K562 (cell line): Measurements from ENCODE around the gene TRIM38. TPM values are rescaled to one million over a fixed set of nuclear protein-coding genes. Genes with fewer than 3 reads are reported as not detected.

Experiments used
- CAMTA2 ChIP-seq: fragments of 250-450 bp; sonication (Bioruptor Pico); conservative IDR thresholded peaks from 2 replicates; pipeline ENCODE4 v1.5.1; 2022
- NELFE ChIP-seq: IDR thresholded peaks from 2 replicates; pipeline ENCODE4 v1.6.1; 2011; ENCODE audit warnings: mild to moderate bottlenecking; ENCODE audit not compliant: insufficient read depth, insufficient read length
- NONO ChIP-seq, 2 experiments: fragments of 200-400 bp in 1 of 2; fragments of 450-650 bp in 1 of 2; formaldehyde crosslinking in 1 of 2; IDR thresholded peaks; 2 replicates each; pipeline ENCODE4 v1.6.1; 2017; ENCODE audit warnings: low read depth in 2 of 2, mild to moderate bottlenecking in 2 of 2, moderate library complexity in 2 of 2, low read length in 1 of 2
- NR3C1 ChIP-seq: sonication (generic); formaldehyde crosslinking; IDR thresholded peaks from 2 replicates; pipeline ENCODE4 v1.8.1; 2022; ENCODE audit warnings: missing genetic modification reagents
- POU5F1 ChIP-seq: fragments of 150-350 bp; IDR thresholded peaks from 2 replicates; pipeline ENCODE4 v1.6.1; 2014; ENCODE audit warnings: borderline replicate concordance, low read length, low read depth, mild to moderate bottlenecking; ENCODE audit not compliant: partially characterized antibody
- TFAM ChIP-seq: fragments of 250-450 bp; sonication (Bioruptor Pico); conservative IDR thresholded peaks from 2 replicates; pipeline ENCODE4 v1.5.0; 2021; ENCODE audit warnings: mild to moderate bottlenecking, moderate library complexity
- XRCC3 ChIP-seq: fragments of 450-650 bp; IDR thresholded peaks from 2 replicates; pipeline ENCODE4 v1.6.1; 2017; ENCODE audit warnings: mild to moderate bottlenecking, moderate library complexity
- ZEB2 ChIP-seq: fragments of 450-650 bp; IDR thresholded peaks from 2 replicates; pipeline ENCODE4 v1.6.1; 2016
- ZNF232 ChIP-seq: sonication (generic); formaldehyde crosslinking; IDR thresholded peaks from 2 replicates; pipeline ENCODE4 v1.8.0; 2022; ENCODE audit warnings: mild to moderate bottlenecking, missing genetic modification reagents
- ZNF24 ChIP-seq: fragments of 450-650 bp; IDR thresholded peaks from 2 replicates; pipeline ENCODE4 v1.6.1; 2016
- ZNF3 ChIP-seq: fragments of 250-450 bp; sonication (Bioruptor Pico); IDR thresholded peaks from 2 replicates; pipeline ENCODE4 v1.5.0; 2021; ENCODE audit warnings: mild to moderate bottlenecking, moderate library complexity
- ZNF764 ChIP-seq: fragments of 250-450 bp; sonication (Bioruptor Pico); IDR thresholded peaks from 2 replicates; pipeline ENCODE4 v1.4.0; 2020; ENCODE audit warnings: low read depth, mild to moderate bottlenecking, moderate library complexity
- polyA plus RNA-seq, 8 experiments: library from polyadenylated mRNA; depleted of rRNA in 4 of 8; stranded (reverse) in 5 of 8; unstranded in 3 of 8; fragments of >200 nt; fragmentation: Nextera tagmentation in 2 of 8; fragmentation: Illumina TruSeq in 1 of 8; extraction: Ambion mirVana in 2 of 8; extraction: Trizol in 1 of 8; gene quantifications; 2 replicates each; pipeline versions ENCODE4 v1.2.1 to v1.2.3, GENCODE V29; 2011 to 2014; ENCODE audit warnings: inconsistent platforms in 1 of 8, missing spikeins in 1 of 8
- total RNA-seq, 7 experiments: library from RNA; depleted of rRNA in 6 of 7; stranded (reverse); fragments of >200 nt in 6 of 7; fragmentation: Illumina TruSeq in 2 of 7; extraction: Trizol in 2 of 7; gene quantifications; 2 replicates each; pipeline versions ENCODE4 v1.2.1 to v1.2.3, GENCODE V29; 2011 to 2021; ENCODE audit warnings: low replicate concordance in 1 of 7
- TF ChIP-seq, protein P1 (sequence below), 3 experiments: IDR thresholded peaks in 2 of 3; conservative IDR thresholded peaks in 1 of 3; 2 replicates each; pipeline ENCODE4 v1.5.1; 2011 to 2012; ENCODE audit warnings: low read length in 3 of 3, mild to moderate bottlenecking in 3 of 3, control low read depth in 2 of 3, improper control_type of control experiment in 1 of 3, inconsistent platforms in 1 of 3, low read depth in 1 of 3, mixed read lengths in 1 of 3, moderate library complexity in 1 of 3; ENCODE audit not compliant: insufficient read depth in 2 of 3
- TF ChIP-seq, protein P2 (sequence below), 2 experiments: fragments of 250-450 bp in 1 of 2; fragments of 450-650 bp in 1 of 2; sonication (Bioruptor Pico) in 1 of 2; IDR thresholded peaks; 2 replicates each; pipeline versions ENCODE4 v1.6.1 to v1.8.0; 2016 to 2021; ENCODE audit warnings: mild to moderate bottlenecking in 2 of 2, moderate library complexity in 2 of 2, missing compliant biosample characterization in 1 of 2, missing genetic modification characterization in 1 of 2
- TF ChIP-seq, protein P3 (sequence below), 2 experiments: IDR thresholded peaks in 1 of 2; conservative IDR thresholded peaks in 1 of 2; 2 replicates each; pipeline ENCODE4 v1.6.1; 2016; ENCODE audit warnings: low read depth in 2 of 2, mild to moderate bottlenecking in 1 of 2, missing compliant biosample characterization in 1 of 2, missing genetic modification characterization in 1 of 2, moderate library complexity in 1 of 2
- TF ChIP-seq, protein P4 (sequence below): sonication (generic); formaldehyde crosslinking; IDR thresholded peaks from 2 replicates; pipeline ENCODE4 v1.8.0; 2023; ENCODE audit warnings: mild to moderate bottlenecking, missing genetic modification reagents
- TF ChIP-seq, protein P5 (sequence below): fragments of 250-450 bp; sonication (Bioruptor Pico); IDR thresholded peaks from 2 replicates; pipeline ENCODE4 v1.5.0; 2022; ENCODE audit warnings: mild to moderate bottlenecking

TRIM38 gene
- total and polyA plus RNA-seq, 9 of the 15 experiments (the other 6 are each of a cell fraction or from before 2014, with no cell fraction given) = 1.7 to 6.7 (median 6.3) TPM

DNA sequence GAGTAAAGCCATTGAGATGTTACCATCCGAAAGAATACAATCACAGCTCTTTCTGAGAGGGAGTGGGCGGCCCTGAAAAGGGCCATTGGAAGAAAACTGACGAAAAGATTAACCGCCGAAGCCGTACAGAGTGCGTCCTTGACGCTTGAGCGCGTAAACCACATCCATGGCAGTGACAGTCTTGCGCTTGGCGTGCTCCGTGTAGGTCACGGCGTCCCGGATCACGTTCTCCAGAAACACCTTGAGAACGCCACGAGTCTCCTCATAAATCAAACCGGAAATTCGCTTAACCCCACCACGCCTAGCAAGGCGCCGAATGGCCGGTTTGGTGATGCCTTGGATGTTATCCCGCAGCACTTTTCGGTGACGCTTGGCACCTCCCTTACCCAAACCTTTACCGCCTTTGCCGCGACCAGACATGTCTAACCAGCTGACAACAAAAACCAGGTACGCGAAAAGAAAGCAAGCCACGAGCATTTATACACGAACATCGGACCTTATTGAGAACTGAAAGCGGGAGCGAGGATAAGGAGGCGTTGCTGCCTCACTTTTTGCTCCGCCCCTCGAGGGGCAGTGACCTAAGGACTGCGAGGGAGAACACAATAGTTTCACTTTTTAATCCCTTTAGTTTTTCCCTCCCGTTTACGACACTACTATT, 64.4 kb downstream of the TRIM38 start (continued):
- TF ChIP-seq, protein P1, sequence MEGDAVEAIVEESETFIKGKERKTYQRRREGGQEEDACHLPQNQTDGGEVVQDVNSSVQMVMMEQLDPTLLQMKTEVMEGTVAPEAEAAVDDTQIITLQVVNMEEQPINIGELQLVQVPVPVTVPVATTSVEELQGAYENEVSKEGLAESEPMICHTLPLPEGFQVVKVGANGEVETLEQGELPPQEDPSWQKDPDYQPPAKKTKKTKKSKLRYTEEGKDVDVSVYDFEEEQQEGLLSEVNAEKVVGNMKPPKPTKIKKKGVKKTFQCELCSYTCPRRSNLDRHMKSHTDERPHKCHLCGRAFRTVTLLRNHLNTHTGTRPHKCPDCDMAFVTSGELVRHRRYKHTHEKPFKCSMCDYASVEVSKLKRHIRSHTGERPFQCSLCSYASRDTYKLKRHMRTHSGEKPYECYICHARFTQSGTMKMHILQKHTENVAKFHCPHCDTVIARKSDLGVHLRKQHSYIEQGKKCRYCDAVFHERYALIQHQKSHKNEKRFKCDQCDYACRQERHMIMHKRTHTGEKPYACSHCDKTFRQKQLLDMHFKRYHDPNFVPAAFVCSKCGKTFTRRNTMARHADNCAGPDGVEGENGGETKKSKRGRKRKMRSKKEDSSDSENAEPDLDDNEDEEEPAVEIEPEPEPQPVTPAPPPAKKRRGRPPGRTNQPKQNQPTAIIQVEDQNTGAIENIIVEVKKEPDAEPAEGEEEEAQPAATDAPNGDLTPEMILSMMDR (IDR thresholded peaks at IDR 0.05 in 2 of 3, conservative IDR thresholded peaks at IDR 0.05 in 1 of 3; ENCODE audit: insufficient read depth in 2 of 3, low read depth in 1 of 3, low read length in 3 of 3) = no peak
- TF ChIP-seq ZEB2 (peak; percentile 92), NELFE (peak; percentile 80), POU5F1 (peak; percentile 17), NONO (IDR thresholded peaks at IDR 0.05; ENCODE audit: low read depth in 2 of 2, low read length in 1 of 2) (peak; percentile 77 to 78; a peak in 3 of 4 replicates), XRCC3 (no peak; the same call in 1 of the 2 replicates), NR3C1 (CRISPR knock-in tag) (no peak), ZNF764 (CRISPR knock-in tag) (peak; percentile 59), ZNF232 (no peak; the same call in 1 of the 2 replicates), ZNF24 (peak; percentile 76), TFAM (CRISPR knock-in tag) (no peak), ZNF3 (CRISPR knock-in tag) (peak; percentile 38; the same call in 1 of the 2 replicates), CAMTA2 (CRISPR knock-in tag) (peak; percentile 97; the same call in 1 of the 2 replicates)
- TF ChIP-seq, protein P2, sequence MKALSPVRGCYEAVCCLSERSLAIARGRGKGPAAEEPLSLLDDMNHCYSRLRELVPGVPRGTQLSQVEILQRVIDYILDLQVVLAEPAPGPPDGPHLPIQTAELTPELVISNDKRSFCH (CRISPR knock-in tag; IDR thresholded peaks at IDR 0.05) = no peak
- TF ChIP-seq, protein P2 (tag; IDR thresholded peaks at IDR 0.05) = peak; percentile 85
- TF ChIP-seq, protein P3, sequence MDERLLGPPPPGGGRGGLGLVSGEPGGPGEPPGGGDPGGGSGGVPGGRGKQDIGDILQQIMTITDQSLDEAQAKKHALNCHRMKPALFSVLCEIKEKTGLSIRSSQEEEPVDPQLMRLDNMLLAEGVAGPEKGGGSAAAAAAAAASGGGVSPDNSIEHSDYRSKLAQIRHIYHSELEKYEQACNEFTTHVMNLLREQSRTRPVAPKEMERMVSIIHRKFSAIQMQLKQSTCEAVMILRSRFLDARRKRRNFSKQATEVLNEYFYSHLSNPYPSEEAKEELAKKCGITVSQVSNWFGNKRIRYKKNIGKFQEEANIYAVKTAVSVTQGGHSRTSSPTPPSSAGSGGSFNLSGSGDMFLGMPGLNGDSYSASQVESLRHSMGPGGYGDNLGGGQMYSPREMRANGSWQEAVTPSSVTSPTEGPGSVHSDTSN (CRISPR knock-in tag; IDR thresholded peaks at IDR 0.05; ENCODE audit: low read depth) = no peak; the same call in 1 of the 2 replicates
- TF ChIP-seq, protein P3 (tag; conservative IDR thresholded peaks at IDR 0.05; ENCODE audit: low read depth) = peak; percentile 87
- TF ChIP-seq, protein P4, sequence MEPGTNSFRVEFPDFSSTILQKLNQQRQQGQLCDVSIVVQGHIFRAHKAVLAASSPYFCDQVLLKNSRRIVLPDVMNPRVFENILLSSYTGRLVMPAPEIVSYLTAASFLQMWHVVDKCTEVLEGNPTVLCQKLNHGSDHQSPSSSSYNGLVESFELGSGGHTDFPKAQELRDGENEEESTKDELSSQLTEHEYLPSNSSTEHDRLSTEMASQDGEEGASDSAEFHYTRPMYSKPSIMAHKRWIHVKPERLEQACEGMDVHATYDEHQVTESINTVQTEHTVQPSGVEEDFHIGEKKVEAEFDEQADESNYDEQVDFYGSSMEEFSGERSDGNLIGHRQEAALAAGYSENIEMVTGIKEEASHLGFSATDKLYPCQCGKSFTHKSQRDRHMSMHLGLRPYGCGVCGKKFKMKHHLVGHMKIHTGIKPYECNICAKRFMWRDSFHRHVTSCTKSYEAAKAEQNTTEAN = no peak; the same call in 1 of the 2 replicates
- TF ChIP-seq, protein P5, sequence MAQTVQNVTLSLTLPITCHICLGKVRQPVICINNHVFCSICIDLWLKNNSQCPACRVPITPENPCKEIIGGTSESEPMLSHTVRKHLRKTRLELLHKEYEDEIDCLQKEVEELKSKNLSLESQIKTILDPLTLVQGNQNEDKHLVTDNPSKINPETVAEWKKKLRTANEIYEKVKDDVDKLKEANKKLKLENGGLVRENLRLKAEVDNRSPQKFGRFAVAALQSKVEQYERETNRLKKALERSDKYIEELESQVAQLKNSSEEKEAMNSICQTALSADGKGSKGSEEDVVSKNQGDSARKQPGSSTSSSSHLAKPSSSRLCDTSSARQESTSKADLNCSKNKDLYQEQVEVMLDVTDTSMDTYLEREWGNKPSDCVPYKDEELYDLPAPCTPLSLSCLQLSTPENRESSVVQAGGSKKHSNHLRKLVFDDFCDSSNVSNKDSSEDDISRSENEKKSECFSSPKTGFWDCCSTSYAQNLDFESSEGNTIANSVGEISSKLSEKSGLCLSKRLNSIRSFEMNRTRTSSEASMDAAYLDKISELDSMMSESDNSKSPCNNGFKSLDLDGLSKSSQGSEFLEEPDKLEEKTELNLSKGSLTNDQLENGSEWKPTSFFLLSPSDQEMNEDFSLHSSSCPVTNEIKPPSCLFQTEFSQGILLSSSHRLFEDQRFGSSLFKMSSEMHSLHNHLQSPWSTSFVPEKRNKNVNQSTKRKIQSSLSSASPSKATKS (CRISPR knock-in tag) = peak; percentile 75; the same call in 1 of the 2 replicates
